T-helper 2 cell treated with Interferon-gamma antibody and Interleukin-4, amounts not matched to agents 5 μg/mL and 100 μg/mL, for 36 hours (primary cell): ENCODE results near the gene ZC2HC1C.

Experiments used
- DNase-seq: peaks from one replicate; pipeline ENCODE4 v3.0.0; 2021; ENCODE audit warnings: low spot score
- H3K27ac Mint-ChIP-seq: one replicate; pipeline ENCODE4 v1.8.0; 2021; ENCODE audit warnings: mild to moderate bottlenecking, mixed read lengths
- H3K27me3 Mint-ChIP-seq: one replicate; pipeline ENCODE4 v1.8.0; 2021; ENCODE audit warnings: low read depth, mixed read lengths
- H3K36me3 Mint-ChIP-seq: one replicate; pipeline ENCODE4 v1.8.0; 2021; ENCODE audit warnings: low read depth, mixed read lengths
- H3K4me1 Mint-ChIP-seq: one replicate; pipeline ENCODE4 v1.8.0; 2021; ENCODE audit warnings: low read depth, mixed read lengths
- H3K4me3 Mint-ChIP-seq: one replicate; pipeline ENCODE4 v1.8.0; 2022; ENCODE audit warnings: mild to moderate bottlenecking, moderate library complexity, mixed read lengths
- H3K9me3 Mint-ChIP-seq: one replicate; pipeline ENCODE4 v1.8.0; 2021; ENCODE audit warnings: mixed read lengths

The ZC2HC1C gene

DNA sequence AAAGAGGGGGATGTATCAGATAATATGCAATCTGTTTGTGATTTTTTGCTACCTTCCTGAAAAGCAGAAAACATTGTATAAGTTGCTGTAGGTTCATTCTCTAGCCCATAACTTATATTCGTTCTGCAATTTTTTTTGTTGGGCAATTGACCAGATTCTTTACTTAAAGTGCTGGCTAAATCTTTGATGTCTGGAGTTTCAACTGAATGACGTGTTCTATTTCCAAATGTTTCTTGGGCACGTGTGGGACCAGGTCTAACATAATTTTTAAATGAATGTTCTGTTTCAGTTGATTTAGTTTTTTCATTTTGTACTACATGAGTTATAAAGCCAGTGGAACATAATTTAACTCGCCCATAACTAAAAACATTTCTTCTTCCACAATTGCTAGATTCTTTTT lies 21.9 kb upstream of the ZC2HC1C start:
- Mint-ChIP-seq H3K4me1 (peaks cover 50% of the 10 kb centered on the region), H3K27me3 (no peaks in the 10 kb centered on the region), H3K9me3 (no peaks in the 10 kb centered on the region), H3K36me3 (peaks cover 27% of the 10 kb centered on the region), H3K4me3 (no peak overlapping the region), H3K27ac (no peak overlapping the region)
- DNase-seq = no peak

DNA sequence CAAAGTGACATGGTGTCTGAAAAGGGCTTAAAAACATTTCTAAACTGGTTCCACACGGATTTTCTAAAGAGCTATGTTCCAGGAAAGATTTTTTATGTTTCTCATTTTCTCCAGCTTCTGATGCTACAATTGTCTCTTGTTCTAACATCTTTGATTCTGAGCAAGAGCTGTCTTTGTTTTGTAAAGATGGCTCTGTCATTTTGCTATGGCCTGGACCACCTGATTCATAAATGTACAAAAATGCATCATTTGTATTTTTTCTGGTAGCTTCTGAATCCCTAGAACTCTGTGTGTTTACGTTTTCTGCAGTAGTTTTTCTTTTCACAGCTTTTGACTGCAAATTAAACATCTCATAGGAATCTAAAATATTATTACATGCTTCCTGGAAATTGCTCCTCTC lies 21.3 kb upstream of the ZC2HC1C start:
- Mint-ChIP-seq H3K36me3 (peaks cover 33% of the 10 kb centered on the region), H3K27ac (no peak overlapping the region)

DNA sequence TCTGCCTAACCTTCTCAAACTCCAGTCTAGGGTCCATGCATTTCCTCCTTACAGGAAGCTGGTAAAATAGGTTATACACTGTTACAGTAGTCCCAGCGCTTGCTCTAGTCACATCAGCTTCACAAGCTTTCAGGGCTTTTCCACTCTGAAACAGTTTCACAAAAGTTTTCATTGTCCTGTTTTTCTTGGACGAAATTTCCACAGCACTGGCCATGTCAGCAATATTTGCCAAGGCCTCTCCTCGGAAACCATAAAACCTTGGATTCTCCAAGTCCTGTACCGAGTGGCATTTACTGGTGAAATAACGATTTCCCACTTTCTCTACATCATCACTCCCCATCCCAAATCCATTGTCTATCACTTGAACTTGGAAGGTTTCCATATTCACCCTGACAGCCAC lies 20.3 kb upstream of the ZC2HC1C start:
- H3K4me1 Mint-ChIP-seq = peaks cover 58% of the 10 kb centered on the region
- DNase-seq = no peak
- H3K36me3 Mint-ChIP-seq = peaks cover 36% of the 10 kb centered on the region
- no peaks in the 10 kb centered on the region for H3K27me3 Mint-ChIP-seq
- H3K27ac Mint-ChIP-seq = no peak overlapping the region
- H3K4me3 Mint-ChIP-seq = no peak overlapping the region
- no peaks in the 10 kb centered on the region for H3K9me3 Mint-ChIP-seq

More for the DNA sequence above, 21.3 kb upstream of the ZC2HC1C start:
- H3K4me3 Mint-ChIP-seq = no peak overlapping the region
- no peak for DNase-seq
- H3K9me3 Mint-ChIP-seq = no peaks in the 10 kb centered on the region
- no peaks in the 10 kb centered on the region for H3K27me3 Mint-ChIP-seq
- peaks cover 56% of the 10 kb centered on the region for H3K4me1 Mint-ChIP-seq

DNA sequence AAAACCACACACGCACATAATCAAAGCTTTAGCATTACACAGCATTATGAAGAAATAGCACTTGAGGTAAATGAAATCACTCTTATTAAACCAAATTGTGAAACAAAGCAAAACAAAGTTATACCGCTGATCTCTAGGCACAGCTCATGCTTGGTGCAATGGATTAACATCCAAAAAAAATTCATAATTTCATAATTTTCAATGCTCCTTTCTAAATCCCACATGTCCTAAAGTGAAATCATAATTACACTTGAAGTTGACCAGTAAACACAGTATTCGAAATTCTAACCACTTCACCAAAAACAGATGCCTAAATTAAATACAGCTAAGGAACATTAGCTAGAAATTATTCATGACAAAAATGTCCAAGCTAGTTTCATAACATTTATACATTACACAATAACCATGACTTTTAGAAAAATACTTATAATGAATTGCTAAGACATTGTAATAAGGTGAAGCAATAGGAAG lies 19.7 kb upstream of the ZC2HC1C start:
- DNase-seq = no peak
- Mint-ChIP-seq H3K27me3 (no peaks in the 10 kb centered on the region), H3K4me3 (peak overlapping the region; percentile 91), H3K36me3 (peaks cover 37% of the 10 kb centered on the region), H3K9me3 (no peaks in the 10 kb centered on the region), H3K27ac (peak overlapping the region; percentile 67), H3K4me1 (peaks cover 59% of the 10 kb centered on the region)

DNA sequence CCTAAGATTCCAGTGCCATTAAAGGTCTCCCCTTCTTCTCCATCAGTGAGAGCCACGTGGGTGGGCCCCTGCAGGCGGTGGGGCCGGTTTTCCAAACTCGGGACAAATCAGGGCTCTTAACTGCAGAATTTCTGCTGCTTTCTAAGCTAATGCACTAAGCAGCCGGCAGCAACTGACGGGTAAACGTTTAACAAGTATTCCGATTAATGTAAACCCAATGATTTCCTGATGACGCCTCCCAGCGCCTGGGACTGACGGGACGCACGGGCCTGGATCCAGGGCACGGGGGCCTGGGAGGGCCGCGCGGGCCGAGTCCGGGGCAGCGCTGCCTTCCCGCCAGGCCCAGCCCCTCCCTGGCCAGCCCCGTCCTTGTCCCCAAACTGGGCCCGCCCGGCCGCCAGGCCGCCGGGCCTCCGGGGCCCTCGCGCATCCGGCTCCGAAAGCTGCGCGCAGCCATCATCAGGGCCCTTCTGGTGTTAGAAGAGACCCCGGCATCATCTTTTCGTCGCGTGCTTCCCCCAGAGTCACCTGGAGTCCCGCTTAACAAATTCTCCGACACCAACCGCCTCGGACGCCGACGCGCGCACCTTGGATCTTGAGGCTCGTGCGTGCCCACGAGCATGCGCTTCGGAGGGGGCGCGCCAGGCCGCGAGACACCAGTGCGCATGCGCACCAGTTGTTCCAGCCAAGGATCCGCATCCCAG lies 18.4 kb upstream of the ZC2HC1C start, which contains the start of gene MLH3:
TSS of gene MLH3 (minus strand) at position 616 of the 704 bp plus-strand sequence. CDS start 1,812 bp downstream, outside the sequence.
- H3K36me3 Mint-ChIP-seq = peaks cover 42% of the 10 kb centered on the region
- H3K27ac Mint-ChIP-seq = peak within 1 kb of the TSS; percentile 91
- no peaks in the 10 kb centered on the region for H3K27me3 Mint-ChIP-seq
- H3K4me3 Mint-ChIP-seq = peak within 1 kb of the TSS; percentile 91
- DNase-seq = peak; percentile 83
- H3K4me1 Mint-ChIP-seq = peaks cover 55% of the 10 kb centered on the region
- H3K9me3 Mint-ChIP-seq = no peaks in the 10 kb centered on the region

DNA sequence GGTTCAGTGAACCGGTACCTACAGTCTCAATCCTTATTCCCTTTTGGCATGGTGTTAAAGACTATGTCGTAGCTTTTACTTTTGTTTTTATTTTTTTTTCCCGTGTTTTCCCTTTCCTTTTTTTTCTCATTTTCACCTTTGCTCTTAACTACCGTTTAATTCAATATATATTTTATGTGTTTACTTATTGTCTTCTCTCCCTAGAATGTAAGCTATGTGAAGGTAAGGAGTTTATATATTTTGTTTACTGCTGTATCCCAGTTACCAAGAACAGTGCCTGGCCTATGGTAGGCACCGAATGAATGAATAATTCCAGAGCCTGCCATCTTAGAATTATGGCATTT lies 17.9 kb upstream of the ZC2HC1C start:
- no peaks in the 10 kb centered on the region for H3K27me3 Mint-ChIP-seq
- DNase-seq = no peak
- H3K36me3 Mint-ChIP-seq = peaks cover 43% of the 10 kb centered on the region
- peak overlapping the region; percentile 91 for H3K4me3 Mint-ChIP-seq
- no peaks in the 10 kb centered on the region for H3K9me3 Mint-ChIP-seq
- peak overlapping the region; percentile 91 for H3K27ac Mint-ChIP-seq
- H3K4me1 Mint-ChIP-seq = peaks cover 54% of the 10 kb centered on the region

DNA sequence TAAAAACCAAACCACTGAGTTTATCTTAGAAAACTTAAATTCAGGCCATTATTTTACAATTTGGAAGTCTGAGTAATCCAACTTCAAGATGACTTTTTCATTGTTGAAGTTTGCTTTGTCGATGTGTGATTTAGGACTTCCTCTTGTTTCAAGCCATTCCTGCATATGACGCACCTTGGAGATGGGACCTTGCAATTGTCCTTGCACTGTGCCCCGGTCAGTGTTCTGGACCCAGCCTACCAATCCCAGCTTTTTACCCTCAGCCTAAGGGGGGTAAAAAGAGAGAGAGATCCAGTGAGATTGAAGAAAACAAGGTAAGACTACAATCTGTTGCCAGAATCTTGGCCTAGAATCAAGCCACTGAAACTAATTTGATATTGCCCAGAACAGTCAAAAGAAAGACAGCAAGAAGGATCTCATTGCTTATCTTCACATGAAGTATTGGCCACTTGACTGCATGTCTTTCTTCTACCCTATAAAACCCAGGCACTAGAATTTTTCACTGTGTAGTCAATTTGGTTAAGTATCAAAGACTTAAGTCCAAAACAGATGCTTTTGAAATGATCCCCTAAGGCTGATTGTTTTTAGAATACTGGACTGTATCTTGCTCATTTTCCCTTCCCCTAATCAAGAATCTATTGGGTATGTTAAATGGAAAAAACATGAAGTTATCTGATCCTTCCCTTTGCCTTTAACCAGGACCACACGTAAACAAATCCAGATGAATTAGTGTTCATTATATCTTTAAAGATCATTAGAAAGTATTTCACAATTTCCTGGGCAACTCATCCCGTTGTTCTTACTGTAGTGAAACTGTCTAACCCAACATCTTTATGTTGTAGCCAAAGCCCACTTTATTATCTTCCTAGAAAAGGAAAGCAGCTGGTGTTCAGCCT lies 15.8 kb upstream of the ZC2HC1C start:
- H3K4me3 Mint-ChIP-seq = no peak overlapping the region
- DNase-seq = no peak
- H3K36me3 Mint-ChIP-seq = peaks cover 45% of the 10 kb centered on the region
- no peaks in the 10 kb centered on the region for H3K27me3 Mint-ChIP-seq
- peak overlapping the region; percentile 46 for H3K27ac Mint-ChIP-seq
- peaks cover 45% of the 10 kb centered on the region for H3K4me1 Mint-ChIP-seq
- H3K9me3 Mint-ChIP-seq = no peaks in the 10 kb centered on the region

DNA sequence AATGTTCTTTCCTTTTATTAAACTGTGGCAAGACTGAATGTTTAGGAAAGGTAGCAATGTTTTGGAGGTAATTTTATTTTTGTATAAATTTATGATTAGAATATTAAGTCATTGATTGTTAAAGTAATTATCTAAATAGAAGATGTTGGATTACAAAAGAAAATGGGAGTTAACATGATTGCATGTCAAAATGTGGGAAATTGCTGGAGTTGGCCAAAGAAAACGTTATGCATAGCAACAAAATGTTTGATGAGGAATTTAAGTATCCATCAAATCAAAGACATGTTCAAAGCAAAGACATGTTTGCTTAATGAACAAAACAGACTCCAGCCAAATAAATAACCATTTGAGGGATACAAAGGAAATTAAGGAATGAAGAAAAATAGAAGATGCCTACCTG lies 15.0 kb upstream of the ZC2HC1C start:
- H3K36me3 Mint-ChIP-seq = peaks cover 45% of the 10 kb centered on the region
- no peak for DNase-seq
- peaks cover 47% of the 10 kb centered on the region for H3K4me1 Mint-ChIP-seq
- H3K9me3 Mint-ChIP-seq = no peaks in the 10 kb centered on the region
- H3K27me3 Mint-ChIP-seq = no peaks in the 10 kb centered on the region
- no peak overlapping the region for H3K4me3 Mint-ChIP-seq
- no peak overlapping the region for H3K27ac Mint-ChIP-seq

DNA sequence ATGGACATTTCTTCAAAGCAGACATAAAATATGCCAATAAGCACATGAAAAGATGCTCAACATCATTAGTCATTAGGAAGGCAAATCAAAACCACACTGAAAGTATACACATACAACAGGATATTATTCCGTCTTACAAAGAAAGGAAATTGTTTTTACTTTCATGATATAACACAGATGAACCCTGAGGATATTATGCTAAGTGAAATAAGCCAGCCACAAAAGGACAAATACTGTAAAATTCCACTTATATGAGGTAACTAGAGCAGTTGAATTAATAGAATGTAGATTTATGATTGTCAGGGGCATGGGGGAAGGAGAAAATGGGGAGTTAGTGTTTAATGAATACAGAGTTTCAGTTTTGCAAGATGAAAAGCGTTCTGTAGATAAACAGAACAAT lies 9.8 kb upstream of the ZC2HC1C start:
- Mint-ChIP-seq H3K9me3 (peaks cover 5% of the 10 kb centered on the region), H3K4me1 (peaks cover 30% of the 10 kb centered on the region), H3K27me3 (no peaks in the 10 kb centered on the region), H3K4me3 (no peak overlapping the region), H3K36me3 (peaks cover 44% of the 10 kb centered on the region), H3K27ac (no peak overlapping the region)
- DNase-seq = no peak

DNA sequence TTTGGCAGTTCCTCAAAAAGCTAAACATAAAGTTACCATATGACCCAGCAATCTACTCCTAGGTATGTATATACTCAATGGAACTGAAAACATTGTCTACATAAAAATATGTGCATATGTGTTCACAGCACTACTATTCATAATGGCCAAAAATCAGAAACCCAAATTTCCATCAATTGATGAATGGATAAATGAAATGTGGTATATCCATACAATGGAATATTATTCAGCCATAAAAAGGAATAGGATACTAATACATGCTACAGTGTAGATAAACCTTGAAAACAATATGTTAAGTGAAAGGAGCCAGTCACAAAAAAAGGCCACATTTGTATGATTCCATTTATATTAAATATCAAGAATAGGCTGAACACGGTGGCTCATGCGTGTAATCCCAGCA lies 9.0 kb upstream of the ZC2HC1C start:
- Mint-ChIP-seq H3K9me3 (peaks cover 5% of the 10 kb centered on the region), H3K4me3 (peak overlapping the region; percentile 24), H3K36me3 (peaks cover 42% of the 10 kb centered on the region), H3K27me3 (no peaks in the 10 kb centered on the region), H3K4me1 (peaks cover 32% of the 10 kb centered on the region), H3K27ac (no peak overlapping the region)
- DNase-seq = no peak

DNA sequence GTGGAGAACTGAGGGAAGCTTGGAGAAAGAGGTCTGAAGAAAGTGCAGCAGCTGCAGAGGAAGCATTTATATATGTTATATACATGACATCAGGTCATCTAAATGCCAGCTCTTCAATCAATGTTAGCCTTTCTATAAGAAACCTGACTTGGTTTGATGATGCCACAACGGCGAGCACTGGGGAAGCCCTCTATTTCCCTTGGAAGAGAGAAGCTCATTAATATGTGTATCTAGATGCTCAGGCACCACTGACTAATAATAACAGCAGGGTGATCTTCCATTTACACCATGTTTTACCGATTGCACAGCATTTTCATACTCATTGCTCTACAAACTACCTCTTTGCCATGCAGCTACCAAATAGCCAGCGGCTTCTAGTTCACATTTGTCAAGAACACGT lies 6.4 kb upstream of the ZC2HC1C start:
- Mint-ChIP-seq H3K4me1 (peaks cover 23% of the 10 kb centered on the region), H3K36me3 (peaks cover 31% of the 10 kb centered on the region), H3K4me3 (peak overlapping the region; percentile 100), H3K9me3 (peaks cover 5% of the 10 kb centered on the region), H3K27ac (peak overlapping the region; percentile 98), H3K27me3 (no peaks in the 10 kb centered on the region)
- no peak for DNase-seq

DNA sequence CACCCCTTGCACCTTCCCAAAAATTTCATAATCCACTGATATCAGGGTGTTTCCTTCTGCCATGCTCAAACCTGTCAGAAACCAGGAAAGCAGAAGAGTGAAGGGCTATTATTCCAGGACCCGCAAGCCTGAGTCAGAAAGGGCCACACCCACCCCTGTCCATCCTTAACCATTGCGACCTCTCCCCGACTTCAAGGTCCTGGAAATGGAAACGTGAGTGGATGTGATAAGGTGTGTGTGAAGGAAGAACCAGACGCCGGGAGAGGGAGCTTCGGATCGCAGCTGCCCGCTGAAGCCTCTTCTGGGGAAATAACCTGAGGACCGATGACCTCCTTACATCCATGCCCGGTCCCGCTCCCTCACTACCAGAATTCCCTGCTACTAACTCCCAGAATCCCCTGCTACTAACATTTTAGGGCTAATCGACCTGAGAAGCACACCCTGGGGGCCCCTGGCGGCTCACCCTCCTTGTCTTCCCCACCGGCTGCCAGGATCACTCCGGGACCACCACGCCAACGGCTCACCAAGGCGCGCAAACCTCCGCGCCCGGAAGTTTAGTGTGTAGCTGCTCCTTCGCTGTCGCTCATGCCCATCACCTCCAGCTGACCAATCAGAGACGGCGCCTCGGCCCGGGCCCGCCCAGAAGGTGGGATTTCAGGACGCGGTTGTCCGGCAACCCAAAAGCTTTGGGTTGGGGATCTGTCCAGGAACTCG lies 5.8 kb upstream of the ZC2HC1C start, which contains the start of gene ACYP1:
TSS of gene ACYP1 (minus strand) at position 534 of the 714 bp plus-strand sequence. CDS start at position 63, 471 bp downstream.
- peaks cover 27% of the 10 kb centered on the region for H3K36me3 Mint-ChIP-seq
- H3K4me3 Mint-ChIP-seq = peak within 1 kb of the TSS; percentile 100
- peak within 1 kb of the TSS; percentile 98 for H3K27ac Mint-ChIP-seq
- DNase-seq = peak; percentile 91
- H3K9me3 Mint-ChIP-seq = peaks cover 5% of the 10 kb centered on the region
- H3K4me1 Mint-ChIP-seq = peaks cover 23% of the 10 kb centered on the region
- H3K27me3 Mint-ChIP-seq = no peaks in the 10 kb centered on the region

DNA sequence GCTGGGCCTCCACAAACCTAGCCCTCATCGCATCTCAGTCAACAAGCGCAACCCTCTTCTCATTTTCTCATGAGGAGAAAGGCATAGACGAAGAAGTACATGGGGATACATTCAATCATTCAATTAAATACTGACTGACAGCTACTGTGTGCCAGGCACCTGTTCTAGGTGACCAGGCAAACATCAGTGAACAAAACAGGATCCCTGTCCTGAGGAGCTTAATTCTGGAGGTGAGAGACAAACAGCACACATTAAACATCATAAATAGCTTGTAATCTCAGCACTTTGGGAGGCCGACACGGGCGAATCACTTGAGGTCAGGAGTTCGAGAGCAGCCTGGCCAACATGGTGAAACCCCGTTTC lies 5.3 kb upstream of the ZC2HC1C start:
- peaks cover 23% of the 10 kb centered on the region for H3K4me1 Mint-ChIP-seq
- H3K4me3 Mint-ChIP-seq = peak overlapping the region; percentile 100
- DNase-seq = no peak
- H3K9me3 Mint-ChIP-seq = peaks cover 5% of the 10 kb centered on the region
- peak overlapping the region; percentile 98 for H3K27ac Mint-ChIP-seq
- H3K27me3 Mint-ChIP-seq = no peaks in the 10 kb centered on the region
- peaks cover 25% of the 10 kb centered on the region for H3K36me3 Mint-ChIP-seq

DNA sequence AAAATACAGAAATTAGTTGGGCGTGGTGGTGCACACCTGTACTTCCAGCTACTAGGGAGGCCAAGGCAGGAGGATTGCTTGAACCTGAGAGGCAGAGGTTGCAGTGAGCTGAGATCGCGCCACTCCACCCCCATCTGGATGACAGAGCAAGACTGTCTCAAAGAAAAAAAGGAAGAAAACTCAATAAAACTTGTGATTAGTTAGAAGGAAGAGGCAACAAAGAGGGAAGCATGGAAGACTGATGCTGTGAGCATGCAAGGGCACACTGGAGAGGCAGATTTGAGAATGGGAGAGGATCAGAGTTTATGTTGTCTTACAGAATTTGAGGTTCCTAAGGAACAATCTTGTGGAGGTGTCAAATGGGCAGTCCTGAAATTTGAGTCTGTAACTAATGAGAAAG lies 2.8 kb upstream of the ZC2HC1C start:
- no peak for DNase-seq
- H3K27me3 Mint-ChIP-seq = peaks cover 4% of the 10 kb centered on the region
- H3K36me3 Mint-ChIP-seq = peaks cover 5% of the 10 kb centered on the region
- H3K4me1 Mint-ChIP-seq = peaks cover 14% of the 10 kb centered on the region
- H3K27ac Mint-ChIP-seq = no peak overlapping the region
- no peaks in the 10 kb centered on the region for H3K9me3 Mint-ChIP-seq
- H3K4me3 Mint-ChIP-seq = no peak overlapping the region
